Tibial nerve (tissue), 4 donors: ENCODE data around the gene VPS29. TPM values are rescaled to one million over a fixed set of nuclear protein-coding genes. Genes with fewer than 3 reads are reported as not detected.
A peak's percentile ranks its signal among the peaks of the same experiment; 100 is the strongest.

Source experiments
- DNase-seq, 2 donors: peaks; one replicate each; pipeline ENCODE4 v3.0.0-alpha.2; 2019; ENCODE audit warnings: low spot score in 2 of 2
- H3K27ac ChIP-seq, 4 donors: fragments of 200-600 bp; sonication (generic) in 3 of 4; one replicate each; pipeline ENCODE4 v1.5.1; 2017 to 2019; ENCODE audit warnings: mild to moderate bottlenecking in 1 of 4
- H3K27me3 ChIP-seq, 2 donors: fragments of 200-600 bp; sonication (generic) in 1 of 2; one replicate each; pipeline versions ENCODE4 v1.5.1 to v1.6.0; 2017 to 2019
- H3K36me3 ChIP-seq, 3 donors: fragments of 200-600 bp; sonication (generic); one replicate each; pipeline ENCODE4 v1.5.1; 2018 to 2019
- H3K4me1 ChIP-seq, 4 donors: fragments of 200-600 bp; sonication (generic) in 3 of 4; one replicate each; pipeline ENCODE4 v1.5.1; 2017 to 2019
- H3K4me3 ChIP-seq, 4 donors: fragments of 200-600 bp; sonication (generic) in 3 of 4; one replicate each; pipeline ENCODE4 v1.5.1; 2017 to 2019; ENCODE audit warnings: mild to moderate bottlenecking in 1 of 4, moderate library complexity in 1 of 4
- H3K9me3 ChIP-seq, 4 donors: fragments of 200-600 bp; sonication (generic) in 3 of 4; one replicate each; pipeline ENCODE4 v1.5.1; 2017 to 2019
- CTCF ChIP-seq, 5 experiments: fragments of 200-600 bp in 3 of 5; fragments of 450-650 bp in 2 of 5; sonication (generic) in 3 of 5; IDR thresholded peaks; one replicate each; pipeline ENCODE4 v1.5.1; 2016 to 2019; ENCODE audit warnings: antibody characterized with exemption in 5 of 5, mild to moderate bottlenecking in 3 of 5, moderate library complexity in 2 of 5
- EP300 ChIP-seq, 2 donors: sonication (generic); formaldehyde crosslinking; IDR thresholded peaks; one replicate each; pipeline ENCODE4 v1.6.1; 2017; ENCODE audit warnings: antibody characterized with exemption in 2 of 2, mild to moderate bottlenecking in 1 of 2
- POLR2A ChIP-seq, 2 donors: fragments of 450-650 bp; IDR thresholded peaks; one replicate each; pipeline ENCODE4 v1.6.1; 2017; ENCODE audit warnings: antibody characterized with exemption in 2 of 2, mild to moderate bottlenecking in 2 of 2, moderate library complexity in 2 of 2
- WGBS, 2 donors: methylation state at CpG; one replicate each; pipeline ENCODE4 v1.1.5; 2018; 5-methylcytosine and 5-hydroxymethylcytosine counted together
- small RNA-seq: library from RNA; depleted of rRNA; stranded (forward); fragments of <200 nt; gene quantifications from one replicate; pipeline ENCODE3, GENCODE V24; 2016
- total RNA-seq, 4 donors: library from RNA; depleted of rRNA; stranded (reverse); fragments of >200 nt; gene quantifications; one replicate each; pipeline ENCODE4 v1.1.0, GENCODE V29; 2016

The VPS29 gene
- total RNA-seq, 4 donors from 2014 or later, result 66.6 to 142 (median 82.9) TPM

- H3K9me3 ChIP-seq, result no peaks in the 10 kb centered on the region
- peak within 1 kb of the TSS; percentile 57 to 95 (median 92) for H3K27ac ChIP-seq
- H3K4me3 ChIP-seq, result peak within 1 kb of the TSS; percentile 53 to 96 (median 85)
- H3K36me3 ChIP-seq, result peaks cover 0 to 40% (median 9%) of the 10 kb centered on the region in 3 donors
- peaks cover 0 to 40% (median 19%) of the 10 kb centered on the region in 4 donors for H3K4me1 ChIP-seq
- peak; percentile 86 to 96 (median 91) for TF ChIP-seq CTCF (IDR thresholded peaks at IDR 0.05)
- peak in 1 of 2 donors; percentile 46 for TF ChIP-seq POLR2A (IDR thresholded peaks at IDR 0.05)
- peak; percentile 64 to 92 for TF ChIP-seq EP300 (IDR thresholded peaks at IDR 0.05)
- DNase-seq, result peak; percentile 91 to 96
- WGBS, 2 donors, result 1% methylated on average over 51 of the region's 51 CpGs
- H3K27me3 ChIP-seq, result no peaks in the 10 kb centered on the region
Measured at GRCh38 chr12:110449799-110450497, 52.0 kb downstream of the VPS29 start, which contains the start of gene ARPC3. Gene ARPC3, minus strand, starts transcription at chr12:110450337. Its CDS starts 77 bp downstream, at chr12:110450260.

- no peak overlapping the region for H3K4me3 ChIP-seq
- no peaks in the 10 kb centered on the region for H3K9me3 ChIP-seq
- H3K27ac ChIP-seq, result no peak overlapping the region
- DNase-seq, result no peak
- TF ChIP-seq EP300 (IDR thresholded peaks at IDR 0.05) (no peak), CTCF (IDR thresholded peaks at IDR 0.05) (no peak), POLR2A (IDR thresholded peaks at IDR 0.05) (no peak)
- no peaks in the 10 kb centered on the region for H3K27me3 ChIP-seq
- 89 to 95% methylated on average over 3 of the region's 3 CpGs for WGBS, 2 donors
- peaks cover 2 to 70% (median 31%) of the 10 kb centered on the region in 3 donors for H3K36me3 ChIP-seq
- peaks cover 0 to 35% (median 19%) of the 10 kb centered on the region in 4 donors for H3K4me1 ChIP-seq
Measured at GRCh38 chr12:110444455-110444854, 57.5 kb downstream of the VPS29 start.

Small RNA genes within 50 kb of the gene (small RNA-seq; reads per million reads assigned to genes)
- not detected for gene RF00278

Other genes starting within 250 kb of the VPS29 start
- gene ATP2A2, start 220.9 kb downstream of the VPS29 start, total RNA-seq, result 100 to 1,000 TPM in 2 of 4 donors, 10 to 100 TPM in 2; 77.8 to 106 (median 90.1) TPM
- 10 to 100 TPM; 26.3 to 46.7 (median 39.2) TPM for gene ANAPC7, start 98.4 kb downstream of the VPS29 start, total RNA-seq
- gene ARPC3, start 51.8 kb downstream of the VPS29 start, total RNA-seq, result 100 to 1,000 TPM; 153 to 297 (median 181) TPM
- gene GPN3, start 33.9 kb downstream of the VPS29 start, total RNA-seq, result 10 to 100 TPM; 16.7 to 31.0 (median 24.8) TPM
- gene FAM216A, start 33.3 kb downstream of the VPS29 start, total RNA-seq, result 1 to 10 TPM; 4.1 to 9.6 (median 6.2) TPM
- gene RAD9B, start 220 bp upstream of the VPS29 start, total RNA-seq, result 1 to 10 TPM in 1 of 4 donors, under 1 TPM in 3; 0.30 to 2.4 (median 0.71) TPM
- gene PPTC7, start 81.2 kb upstream of the VPS29 start, total RNA-seq, result 10 to 100 TPM; 21.6 to 23.6 (median 23.1) TPM
- gene TCTN1, start 112.0 kb upstream of the VPS29 start, total RNA-seq, result 10 to 100 TPM; 45.0 to 71.2 (median 64.5) TPM
- gene HVCN1, start 187.0 kb upstream of the VPS29 start, total RNA-seq, result 10 to 100 TPM in 2 of 4 donors, 1 to 10 TPM in 2; 4.5 to 13.8 (median 9.6) TPM
- gene PPP1CC, start 240.8 kb upstream of the VPS29 start, total RNA-seq, result 10 to 100 TPM; 74.5 to 96.4 (median 83.9) TPM